Activated T-cell treated with anti-CD3 and anti-CD28 coated beads, Interleukin-2, amount 50 U/mL, for 48 hours (primary cell): ENCODE measurements around the gene EIF2S1.
A peak's percentile ranks its signal among the peaks of the same experiment; 100 is the strongest.
"Not testable (repeated sequence)": the region's sequence is repeated elsewhere in the genome, so short reads cannot be mapped to it uniquely, and the experiment has no call there.

Source experiments
- DNase-seq, 2 experiments: peaks; one replicate each; pipeline ENCODE4 v3.0.0-alpha.2; 2020

Gene EIF2S1

DNA sequence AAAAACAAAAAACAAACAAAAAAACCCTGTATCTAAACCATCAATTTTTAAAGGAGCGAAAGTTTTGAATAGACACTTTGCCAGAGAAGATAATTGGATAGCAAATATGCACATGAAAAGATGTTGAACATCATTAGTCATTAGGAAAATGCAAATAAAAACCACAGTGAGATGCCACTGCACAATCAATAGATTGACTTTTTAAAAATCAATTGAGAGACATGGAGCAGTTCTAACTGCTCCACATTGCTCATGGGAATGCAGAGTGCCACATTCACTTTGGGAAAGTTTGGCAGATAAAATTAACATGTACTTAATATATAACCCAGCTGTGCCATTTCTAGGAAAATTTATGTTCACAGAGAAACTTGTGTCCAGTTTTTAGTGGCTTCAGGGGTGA, 12.7 kb downstream of the EIF2S1 start:
- DNase-seq: no peak

DNA sequence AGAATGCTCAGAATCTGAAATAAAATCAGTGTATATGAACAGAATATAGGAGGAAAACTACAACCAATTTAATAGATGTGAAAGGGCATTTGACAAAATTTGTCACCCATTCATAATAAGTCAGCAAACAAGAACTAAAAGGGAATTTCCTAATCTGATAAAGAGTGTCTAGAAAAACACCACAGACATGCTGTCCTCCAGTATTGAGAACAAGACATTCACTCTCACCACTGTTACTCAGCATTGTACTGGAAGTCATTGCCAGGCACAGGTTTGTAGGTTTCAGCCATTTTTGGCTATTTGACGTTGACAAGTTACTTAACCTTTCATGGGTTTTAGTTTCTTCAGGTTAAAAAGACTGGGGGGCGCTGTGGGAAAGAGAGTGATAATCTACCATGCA, 13.2 kb downstream of the EIF2S1 start:
- no peak for DNase-seq

DNA sequence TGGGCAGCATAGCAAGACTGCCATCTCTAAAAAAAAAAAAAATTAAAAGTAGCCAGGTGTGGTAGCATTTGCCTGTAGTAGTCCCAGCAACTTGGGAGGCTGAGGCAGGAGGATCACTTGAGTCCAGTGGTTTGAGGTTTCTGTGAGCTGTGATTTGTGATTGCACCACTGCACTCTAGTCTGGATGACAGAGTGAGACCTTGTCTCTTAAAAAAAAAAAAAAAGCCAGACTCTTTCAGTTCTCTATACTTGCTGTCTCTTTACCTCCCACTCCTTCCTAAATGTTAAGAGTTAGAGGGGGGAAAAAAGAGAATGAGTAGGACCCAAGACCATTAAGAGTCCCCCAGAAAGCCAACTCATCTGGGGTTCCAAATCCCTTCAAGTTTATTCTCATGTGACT, 17.8 kb downstream of the EIF2S1 start:
- DNase-seq: no peak

DNA sequence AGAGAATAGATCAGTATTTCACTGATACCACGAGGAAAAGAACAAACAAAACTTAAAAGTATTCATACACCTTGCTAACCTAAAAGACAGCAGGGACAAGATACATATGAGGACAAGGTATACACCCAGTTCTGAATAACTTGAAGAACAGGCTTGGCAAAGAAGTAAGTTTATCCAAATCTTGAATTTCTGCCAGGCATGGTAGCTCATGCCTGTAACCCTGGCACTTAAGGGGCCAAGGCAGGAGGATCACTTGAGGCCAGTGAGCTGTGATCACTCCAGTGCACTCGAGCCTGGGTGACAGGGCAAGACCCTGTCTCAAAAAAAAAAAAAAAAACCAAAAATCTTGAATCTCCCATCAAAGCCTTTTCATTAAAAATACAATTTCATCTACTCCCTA, 25.0 kb downstream of the EIF2S1 start:
- DNase-seq: no peak

DNA sequence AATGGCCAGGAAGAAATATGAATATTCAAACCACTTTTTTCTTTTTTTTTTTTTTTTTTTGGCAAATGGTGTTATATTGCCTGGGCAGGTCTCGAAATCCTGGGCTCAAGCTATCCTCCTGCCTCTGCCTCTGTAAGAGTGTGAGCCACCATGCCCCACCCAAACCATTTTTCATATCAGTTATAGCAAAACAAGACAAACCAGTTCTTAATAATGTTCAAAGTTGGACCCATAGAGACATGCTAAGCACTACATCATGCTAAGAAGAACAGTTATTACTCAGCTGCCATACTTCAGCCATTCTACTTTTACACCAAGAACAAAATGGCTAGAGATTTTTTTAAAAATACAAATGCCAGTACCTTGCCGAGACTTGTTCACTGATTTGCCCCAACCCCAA, 25.5 kb downstream of the EIF2S1 start:
- no peak for DNase-seq

DNA sequence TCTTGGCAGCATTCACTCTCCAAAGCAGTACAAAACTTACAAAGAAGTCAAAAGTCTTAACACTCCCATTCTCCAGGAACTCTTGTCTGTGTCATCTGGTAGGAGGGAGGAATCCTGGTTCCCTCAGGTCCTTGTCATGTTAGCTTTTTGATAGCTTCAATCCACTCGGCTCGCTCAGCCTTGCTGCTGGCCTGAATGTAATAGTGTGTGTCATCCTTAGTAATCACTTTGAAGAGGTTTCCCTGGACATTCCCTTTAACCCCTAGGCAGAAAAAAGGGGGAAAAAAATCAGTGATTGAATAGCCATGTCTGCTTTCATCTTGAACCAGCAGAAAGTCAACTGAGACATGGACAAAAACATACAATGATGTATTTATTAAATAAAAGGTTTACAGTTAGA, 27.1 kb downstream of the EIF2S1 start:
- no peak for DNase-seq

DNA sequence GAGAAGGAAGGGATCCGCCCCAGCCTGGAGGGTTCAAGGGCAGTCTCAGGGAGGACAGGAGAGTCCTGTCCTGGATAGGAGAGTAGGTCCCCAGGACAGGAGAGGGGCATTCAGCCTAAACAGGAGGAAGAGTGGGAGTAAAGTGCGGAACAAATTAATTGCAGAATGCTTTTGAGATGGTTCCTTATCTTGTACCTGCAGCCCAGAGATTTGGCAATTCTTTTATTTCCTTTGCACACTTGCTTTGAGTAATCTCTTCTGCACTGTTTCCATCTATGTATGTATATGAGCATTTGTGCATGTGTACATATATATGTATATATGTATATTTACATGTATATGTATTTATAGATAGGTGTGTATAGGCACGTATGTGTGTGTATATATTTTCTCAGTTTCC, 29.1 kb downstream of the EIF2S1 start:
- DNase-seq: no peak

DNA sequence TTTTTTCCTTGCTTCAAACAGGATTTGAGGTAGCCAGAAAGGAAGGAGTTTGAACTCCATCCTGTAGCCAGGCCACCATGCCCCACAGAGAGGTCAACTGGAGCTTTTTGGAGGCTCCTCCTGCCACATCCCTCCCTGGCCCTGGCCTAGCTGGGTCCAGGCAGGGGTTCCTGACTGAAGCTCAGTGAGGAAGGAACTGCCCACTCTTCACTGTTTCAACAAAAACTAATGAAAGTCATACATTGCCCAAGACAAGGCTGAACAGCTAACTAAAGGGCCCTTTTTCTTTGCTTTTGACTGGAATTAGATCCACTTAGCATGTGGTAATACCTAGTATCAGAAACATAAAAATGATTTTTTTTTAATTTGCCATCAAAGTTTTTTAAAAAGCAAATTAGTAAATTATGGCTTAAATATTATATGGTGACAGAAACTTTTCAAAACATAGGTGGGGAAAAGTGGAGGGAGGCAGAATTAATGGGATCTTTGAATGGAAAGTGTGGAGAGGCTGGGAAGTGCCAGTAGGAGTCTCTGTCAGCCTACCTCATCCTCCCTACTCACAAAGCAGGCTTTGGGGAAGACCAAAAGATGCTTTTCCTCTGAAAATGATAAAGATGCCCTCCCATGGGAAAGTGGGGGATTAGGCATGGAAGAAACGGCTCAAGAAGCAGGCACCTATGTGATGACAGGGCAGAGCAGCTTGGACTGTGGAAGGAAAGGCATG, 29.8 kb downstream of the EIF2S1 start:
- DNase-seq: no peak

DNA sequence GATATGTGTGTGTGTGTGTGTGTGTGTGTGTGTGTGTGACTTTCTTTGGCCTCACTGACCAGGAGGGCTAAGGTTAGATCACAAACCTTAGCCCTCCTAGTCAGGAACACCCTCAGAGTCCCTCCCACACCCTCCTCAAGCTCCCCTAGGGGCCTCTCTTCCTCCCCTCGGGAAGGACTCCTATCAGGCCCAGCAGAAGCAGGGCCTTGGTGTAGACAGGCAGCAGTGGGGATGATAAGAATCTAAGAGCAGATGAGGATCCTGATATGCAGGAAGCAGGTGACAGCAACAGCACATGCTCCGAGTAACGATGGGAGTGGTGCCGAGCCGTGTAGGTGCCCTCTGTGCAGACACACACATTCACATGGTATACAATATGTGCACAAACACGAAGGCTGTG, 31.1 kb downstream of the EIF2S1 start:
- no peak for DNase-seq

DNA sequence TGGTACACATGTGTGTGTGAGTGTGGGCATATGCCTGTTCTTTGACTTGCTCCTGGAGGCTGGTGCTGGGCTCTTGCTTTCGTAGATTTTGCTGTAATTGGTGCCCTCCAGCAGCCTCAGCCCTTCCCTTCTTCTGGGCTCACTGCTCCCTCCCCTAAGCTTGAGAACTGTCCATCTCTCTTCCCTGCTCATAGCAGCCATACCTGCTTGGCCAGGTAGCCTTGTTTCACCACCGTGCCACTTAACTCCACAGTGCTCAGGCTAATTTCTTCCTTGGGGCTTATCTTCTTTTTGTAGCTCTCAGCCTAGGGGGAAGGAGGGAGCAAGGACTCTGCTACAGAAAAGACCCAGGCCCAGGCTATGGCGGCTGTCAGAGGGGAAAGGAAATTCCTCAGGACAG, 32.0 kb downstream of the EIF2S1 start:
- no peak for DNase-seq

DNA sequence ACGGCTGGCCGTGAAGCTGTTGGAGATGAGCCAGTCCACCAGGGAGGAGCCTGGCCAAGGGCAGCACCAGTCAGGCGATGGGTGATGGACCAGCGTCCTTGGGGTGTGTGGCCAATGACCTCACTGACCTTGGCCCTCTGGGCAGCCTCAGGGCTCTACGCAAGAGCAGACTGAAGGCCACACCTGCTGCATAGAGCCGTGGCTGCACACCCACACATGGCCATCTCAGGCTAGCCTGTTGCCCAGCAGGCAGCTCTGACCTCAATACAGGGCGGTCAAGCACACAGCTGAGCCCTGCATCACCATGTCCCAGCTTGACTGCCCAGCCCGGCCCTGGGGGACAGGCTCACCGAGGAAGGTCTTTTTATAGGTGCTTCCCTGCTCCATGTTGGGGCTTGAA, 32.7 kb downstream of the EIF2S1 start:
- no peak for DNase-seq

DNA sequence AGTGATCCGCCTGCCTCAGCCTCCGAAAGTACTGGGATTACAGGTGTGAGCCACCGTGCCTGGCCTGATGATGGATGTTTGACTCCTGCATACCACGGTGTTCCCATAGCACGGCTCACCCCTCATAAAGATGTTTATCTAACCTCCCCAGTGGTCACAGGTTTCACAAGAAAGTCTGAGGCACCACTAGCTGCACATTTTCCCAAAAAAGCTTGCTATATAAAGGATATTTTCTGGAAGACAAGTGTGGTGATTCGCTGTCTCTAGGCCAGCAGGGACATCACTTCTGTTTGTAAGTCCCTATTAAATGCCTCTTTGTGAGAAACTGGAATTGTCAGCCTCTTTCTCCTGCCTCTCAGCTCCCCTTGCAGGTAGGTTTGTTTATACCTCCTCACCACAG, 33.6 kb downstream of the EIF2S1 start:
- DNase-seq: no peak

DNA sequence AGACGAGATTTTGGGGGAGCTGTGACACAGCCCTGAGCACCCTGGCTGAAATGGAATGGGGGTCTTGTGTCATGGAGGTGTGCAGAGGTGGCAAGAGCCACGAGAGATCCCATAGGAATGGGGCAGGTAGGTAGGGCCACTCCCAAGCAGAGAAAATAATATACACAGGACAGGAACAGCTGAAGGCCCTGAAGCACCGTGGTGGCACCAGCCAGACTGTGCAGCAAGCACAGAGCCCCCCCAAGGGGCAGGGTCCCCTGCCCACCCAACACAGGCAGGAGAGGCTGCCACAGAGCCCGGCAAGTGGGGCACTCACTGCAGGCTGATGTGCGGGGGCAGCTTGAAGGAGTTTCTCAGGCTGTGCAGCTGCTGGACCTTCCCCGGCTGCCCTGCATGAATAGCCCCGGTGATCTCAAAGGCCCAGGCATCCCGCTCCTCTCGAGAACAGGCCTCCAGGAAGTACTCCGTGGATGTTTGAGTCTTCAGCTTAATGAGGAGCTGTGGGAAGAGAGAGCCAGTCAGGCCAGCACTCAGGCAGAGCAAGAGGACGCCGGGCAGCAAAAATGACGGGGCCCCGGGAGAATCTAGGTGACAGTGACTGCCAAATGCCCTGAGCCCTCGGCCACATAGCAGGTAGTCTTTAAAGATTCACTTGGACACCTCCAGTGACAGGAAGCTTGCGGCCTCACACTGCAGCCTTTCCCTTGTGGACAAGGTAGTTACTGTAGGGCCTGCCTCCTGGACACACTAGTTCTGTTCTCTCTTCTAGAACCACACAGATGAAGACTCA, 35.2 kb downstream of the EIF2S1 start:
- DNase-seq: no peak

DNA sequence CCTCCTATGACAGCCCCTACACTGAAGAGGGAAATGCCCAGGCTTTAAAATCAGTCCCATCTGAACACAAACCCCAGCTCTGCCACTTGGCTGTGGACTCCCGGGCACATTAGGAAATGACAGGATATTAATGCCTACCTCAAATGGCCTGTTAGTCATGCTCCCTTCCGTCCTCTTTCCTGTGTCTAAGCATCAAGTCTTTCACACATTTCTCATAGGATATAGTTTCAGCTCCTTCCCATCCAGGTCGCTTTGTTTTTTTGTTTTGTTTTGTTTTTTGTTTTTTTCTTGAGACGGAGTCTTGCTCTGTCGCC, 35.7 kb downstream of the EIF2S1 start:
- no peak for DNase-seq

DNA sequence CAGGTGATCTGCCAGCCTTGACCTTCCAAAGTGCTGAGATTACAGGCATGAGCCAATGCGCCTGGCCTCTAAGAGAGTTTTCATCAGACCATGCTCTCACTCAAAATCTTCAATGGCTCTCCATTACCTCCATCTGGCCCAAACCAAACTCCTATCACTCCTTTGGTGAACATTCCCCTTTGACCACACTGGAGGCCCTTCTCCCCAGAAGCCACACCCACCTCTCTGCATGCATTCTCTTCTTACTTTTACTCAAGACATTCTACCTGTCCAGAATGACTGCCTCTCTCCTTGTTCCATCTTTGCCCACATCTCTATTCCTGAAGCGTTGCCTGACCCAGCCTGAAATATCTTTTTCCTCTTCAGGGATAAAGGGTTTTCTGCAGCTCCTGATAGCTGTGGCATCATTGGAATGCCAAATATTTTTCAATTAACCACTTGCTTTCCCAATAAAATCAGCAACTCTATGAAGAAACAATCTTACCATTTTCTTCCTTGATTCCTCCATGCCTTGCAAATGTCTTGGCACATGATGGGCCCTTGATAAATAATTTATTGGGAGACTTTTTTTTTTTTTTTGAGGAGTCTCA, 36.3 kb downstream of the EIF2S1 start:
- no peak for DNase-seq

DNA sequence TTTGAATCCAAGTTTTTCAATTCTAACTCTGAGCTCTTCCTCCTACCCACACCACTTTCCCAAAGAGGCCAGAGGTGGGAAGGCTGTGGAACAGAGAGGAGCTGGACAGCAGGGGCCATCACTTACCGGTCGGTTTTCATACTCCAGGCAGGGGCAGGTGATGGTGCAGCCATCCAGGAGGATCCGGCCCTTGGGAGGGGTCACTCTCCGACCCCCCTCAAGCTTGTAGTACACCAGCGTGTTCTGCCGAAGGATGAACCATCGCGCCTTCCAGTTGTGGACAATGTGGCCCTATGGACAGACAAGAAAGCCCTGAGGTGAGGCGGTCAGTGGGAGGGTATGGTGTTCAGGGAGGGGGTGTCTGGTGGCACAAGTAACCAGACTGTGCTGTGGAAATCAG, 37.4 kb downstream of the EIF2S1 start:
- no peak for DNase-seq

DNA sequence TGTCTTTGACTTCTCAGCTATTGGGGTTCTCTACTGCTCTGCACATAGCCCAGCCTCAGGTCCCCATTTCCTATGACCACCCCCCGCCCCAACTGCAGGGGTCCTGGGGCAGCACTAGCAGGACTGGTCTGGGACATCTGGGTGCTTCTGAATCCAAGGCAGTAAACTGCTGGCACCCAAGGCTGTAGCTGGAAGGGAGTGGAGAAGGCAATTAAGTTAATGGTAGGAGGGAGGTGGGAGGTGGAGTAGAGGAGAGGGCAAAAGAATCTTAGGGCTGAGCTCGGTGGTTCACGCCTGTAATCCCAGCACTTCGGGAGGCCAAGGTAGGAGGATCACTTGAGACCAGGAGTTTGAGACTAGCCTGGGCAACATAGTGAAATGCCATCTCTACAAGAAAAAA, 40.3 kb downstream of the EIF2S1 start:
- DNase-seq: no peak

DNA sequence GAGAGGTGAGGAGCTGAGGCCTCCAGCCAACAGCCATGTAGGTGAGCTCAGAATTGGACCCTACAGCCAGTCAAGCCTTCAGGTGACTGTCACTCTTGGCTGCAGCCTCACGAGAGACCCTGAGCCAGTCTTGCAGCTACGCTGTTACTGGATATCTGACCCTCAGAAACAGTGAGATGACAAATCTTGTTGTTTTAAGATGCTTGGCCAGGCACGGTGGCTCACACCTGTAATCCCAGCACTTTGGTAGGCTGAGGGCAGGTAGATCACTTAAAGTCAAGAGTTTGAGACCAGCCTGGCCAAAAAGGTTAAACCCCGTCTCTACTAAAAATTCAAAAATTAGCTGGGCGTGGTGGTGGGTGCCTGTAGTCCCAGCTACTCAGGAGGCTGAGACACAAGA, 45.6 kb downstream of the EIF2S1 start:
- DNase-seq: no peak

DNA sequence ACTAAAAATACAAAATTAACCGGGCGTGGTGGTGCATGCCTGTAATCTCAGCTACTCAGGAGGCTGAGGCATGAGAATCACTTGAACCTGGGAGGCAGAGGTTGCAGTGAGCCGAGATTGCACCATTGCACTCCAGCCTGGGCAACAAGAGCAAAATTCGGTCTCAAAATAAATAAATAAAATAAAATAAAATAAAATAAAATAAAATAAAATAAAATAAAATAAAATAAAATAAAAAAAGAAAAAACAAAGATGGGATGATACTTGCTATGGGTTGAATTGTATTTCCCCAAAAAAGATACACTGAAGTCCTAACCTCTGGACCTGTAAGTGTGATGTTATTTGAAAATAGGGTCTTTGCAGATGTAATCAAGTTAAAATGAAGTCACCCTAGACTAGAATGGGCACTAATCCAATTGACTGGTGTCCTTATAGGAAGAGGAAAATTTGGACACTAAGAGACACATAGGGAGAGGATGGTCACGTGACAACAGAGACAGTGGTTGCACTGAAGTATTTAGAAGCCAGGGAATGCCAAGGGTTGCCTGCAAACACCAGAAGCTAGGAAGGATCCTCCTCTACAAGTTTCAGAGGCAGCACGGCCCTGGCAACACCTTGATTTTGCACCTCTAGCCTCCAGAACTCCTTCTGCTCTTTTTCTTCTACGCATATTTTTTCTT, 48.1 kb downstream of the EIF2S1 start:
- not testable (repeated sequence) for DNase-seq

DNA sequence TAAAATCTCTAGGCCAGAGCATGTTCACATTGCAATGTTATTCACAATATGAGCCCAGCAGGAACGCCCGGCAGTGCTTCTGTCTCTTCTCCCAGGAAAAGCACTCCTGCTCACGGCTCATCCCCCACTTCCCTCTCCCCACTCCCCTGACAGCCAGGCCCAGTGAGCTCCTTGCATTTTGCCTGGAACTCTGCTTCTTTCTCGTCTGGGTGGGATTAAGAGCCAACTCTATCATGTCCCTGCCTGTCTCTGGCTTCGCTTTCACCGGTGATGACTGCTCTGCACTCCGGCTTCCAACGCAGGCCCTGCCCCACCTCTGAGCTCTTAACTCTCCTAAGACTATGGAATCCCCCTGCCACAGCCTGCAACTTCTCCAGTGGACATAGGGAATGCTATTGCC, 49.3 kb downstream of the EIF2S1 start:
- DNase-seq: no peak

DNA sequence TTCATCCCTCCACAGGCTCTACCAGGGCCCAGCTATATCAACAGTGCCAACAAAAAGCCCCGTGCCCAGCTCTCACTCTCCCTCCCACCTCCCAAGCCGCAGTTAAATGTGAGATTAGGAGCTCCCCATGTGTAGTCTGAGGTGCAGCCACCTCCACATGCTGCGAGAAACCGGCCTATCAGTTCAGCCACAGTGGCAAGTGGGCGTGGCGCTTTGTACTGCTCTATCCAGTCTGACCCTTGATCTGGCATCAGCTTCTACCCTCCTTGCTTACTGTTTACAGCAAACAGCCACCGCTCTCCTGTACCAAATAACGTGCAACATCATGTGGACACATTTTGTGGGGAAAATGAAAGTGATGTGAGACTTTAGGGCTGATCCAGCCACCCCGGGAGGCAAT, 50.2 kb downstream of the EIF2S1 start:
- no peak for DNase-seq

DNA sequence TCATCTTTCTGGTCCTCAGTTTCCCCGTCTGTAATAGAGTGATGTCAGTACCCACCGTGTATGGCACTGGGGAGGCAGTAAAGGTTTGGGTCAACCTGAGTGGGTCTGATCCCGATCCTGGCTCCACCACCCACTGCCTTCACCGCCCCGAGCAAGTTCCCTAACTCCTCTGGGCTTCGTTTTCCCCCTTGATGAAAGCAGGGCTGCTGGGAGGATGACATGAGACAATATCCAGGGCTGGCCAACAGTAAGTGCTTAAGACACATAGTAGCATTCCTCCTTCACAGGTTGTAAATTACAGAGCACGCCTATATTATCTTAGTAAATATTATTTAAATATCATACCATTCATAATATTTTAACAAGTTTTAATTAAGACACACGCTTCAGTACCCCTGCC, 51.2 kb downstream of the EIF2S1 start:
- DNase-seq: no peak

DNA sequence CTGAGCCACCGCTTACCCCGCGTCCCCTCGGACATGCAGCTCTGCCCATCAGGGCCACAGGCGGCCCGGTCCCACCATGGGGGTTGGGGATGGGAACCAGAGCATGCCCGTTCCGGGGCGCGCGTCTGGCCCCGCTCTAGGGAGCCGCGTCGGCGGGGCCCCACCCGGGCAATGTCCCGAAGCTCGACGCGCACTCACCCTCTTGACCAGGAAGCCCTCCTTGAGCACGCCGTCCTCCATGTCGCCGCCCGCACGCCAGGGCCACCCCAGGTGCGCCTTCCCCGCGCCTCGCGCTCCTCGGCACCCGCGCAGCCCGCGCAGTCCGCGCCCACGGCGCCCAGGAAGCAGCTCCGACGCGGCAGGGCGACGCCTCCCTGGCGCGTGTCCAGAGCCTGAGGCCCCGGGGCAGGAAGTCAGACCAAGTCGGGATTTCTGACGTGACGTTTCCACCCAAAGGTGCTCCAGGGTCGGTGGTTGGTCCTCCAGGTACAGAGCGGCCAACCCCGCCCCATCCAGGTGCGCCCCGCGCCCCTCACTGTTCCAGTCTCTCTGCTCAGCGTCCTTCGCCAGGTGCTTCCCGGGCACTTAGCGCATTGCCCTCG, 51.8 kb downstream of the EIF2S1 start, which contains the start of gene PLEK2:
PLEK2 (minus strand) TSS at position 346 of the 602 bp plus-strand sequence; CDS start at position 240, 106 bp downstream.
- peak; percentile 49 to 67 for DNase-seq
